K562 (cell line): ENCODE results near the gene F13B.
"Not testable (repeated sequence)": the region's sequence is repeated elsewhere in the genome, so short reads cannot be mapped to it uniquely, and the experiment has no call there.

ENCODE experiments used
- FOXA1 ChIP-seq: fragments of 450-650 bp; IDR thresholded peaks from 2 replicates; pipeline ENCODE4 v1.6.1; 2016; ENCODE audit warnings: mild to moderate bottlenecking, borderline replicate concordance
- UBTF ChIP-seq, 2 experiments: IDR thresholded peaks; 2 replicates each; pipeline ENCODE4 v1.6.1; 2012; ENCODE audit warnings: improper control_type of control experiment in 2 of 2, low read depth in 2 of 2, low read length in 2 of 2, borderline replicate concordance in 1 of 2

GRCh38 chr1:197096971-197097370 is 29.9 kb upstream of the F13B start:
- TF ChIP-seq FOXA1; UBTF (IDR thresholded peaks at IDR 0.05; ENCODE audit: borderline replicate concordance in 1 of 2, low read depth in 2 of 2, low read length in 2 of 2): not testable (repeated sequence)
